Measurements from ENCODE around the gene AMOTL2. TPM values are rescaled to one million over a fixed set of nuclear protein-coding genes. Genes with fewer than 3 reads are reported as not detected.

AMOTL2 gene
- total RNA-seq, 1 experiment from 2014 or later, result 76.9 TPM

- peaks cover 33% of the 10 kb centered on the region for H3K27me3 Mint-ChIP-seq (ENCODE audit: low read depth)
- CTCF ChIA-PET, result interaction anchor here (2.1 kb wide), 1 partner anchor 67 kb away, joined by 8 read pairs; no protein-coding TSS in a partner anchor
- ATAC-seq, result no peak
Observed at GRCh38 chr3:134380249-134380648, 6.0 kb upstream of the AMOTL2 start.

More at GRCh38 chr3:134380249-134380648, 6.0 kb upstream of the AMOTL2 start:
- H3K27ac Mint-ChIP-seq, result no peak overlapping the region
- H3K9me3 Mint-ChIP-seq, result no peaks in the 10 kb centered on the region
- H3K36me3 Mint-ChIP-seq, result no peaks in the 10 kb centered on the region
- POLR2A ChIA-PET, result no interaction called here
- DNase-seq (ENCODE audit: low spot score), result no peak
- peaks cover 56% of the 10 kb centered on the region for H3K4me1 Mint-ChIP-seq
- TF ChIP-seq FOXK1 (CRISPR knock-in tag; IDR thresholded peaks at IDR 0.05), result no peak
- no peak for TF ChIP-seq GTF2I (CRISPR knock-in tag; conservative IDR thresholded peaks at IDR 0.05)
- no peak for TF ChIP-seq ZNF219 (CRISPR knock-in tag; IDR thresholded peaks at IDR 0.05; ENCODE audit: borderline replicate concordance)
- TF ChIP-seq RELA (CRISPR knock-in tag; IDR thresholded peaks at IDR 0.05; ENCODE audit: borderline replicate concordance), result no peak
- TF ChIP-seq ZMAT4 (CRISPR knock-in tag; IDR thresholded peaks at IDR 0.05), result no peak
- TF ChIP-seq E2F1 (CRISPR knock-in tag; IDR thresholded peaks at IDR 0.05), result no peak
- no peak for TF ChIP-seq MXD4 (CRISPR knock-in tag; IDR thresholded peaks at IDR 0.05; ENCODE audit: borderline replicate concordance)
- TF ChIP-seq ZNF532 (CRISPR knock-in tag; IDR thresholded peaks at IDR 0.05; ENCODE audit: borderline replicate concordance), result no peak
- no peak for TF ChIP-seq ATF6 (CRISPR knock-in tag; IDR thresholded peaks at IDR 0.05)
- TF ChIP-seq NR1H2 (CRISPR knock-in tag; IDR thresholded peaks at IDR 0.05), result no peak
- TF ChIP-seq GABPB1 (CRISPR knock-in tag; IDR thresholded peaks at IDR 0.05), result no peak
- TF ChIP-seq CBFB (CRISPR knock-in tag; IDR thresholded peaks at IDR 0.05; ENCODE audit: low read depth), result no peak
- TF ChIP-seq PRDM15 (CRISPR knock-in tag; IDR thresholded peaks at IDR 0.05), result no peak
- TF ChIP-seq PRRX2 (CRISPR knock-in tag; IDR thresholded peaks at IDR 0.05), result no peak
- no peak for TF ChIP-seq ZBTB43 (CRISPR knock-in tag; IDR thresholded peaks at IDR 0.05)
- TF ChIP-seq ESRRA (CRISPR knock-in tag; IDR thresholded peaks at IDR 0.05; ENCODE audit: borderline replicate concordance), result no peak
- no peak for TF ChIP-seq ZNF671 (CRISPR knock-in tag; IDR thresholded peaks at IDR 0.05)
- no peak for TF ChIP-seq NR3C1 (CRISPR knock-in tag; conservative IDR thresholded peaks at IDR 0.05; ENCODE audit: low read depth)
- H3K4me3 Mint-ChIP-seq, result no peak overlapping the region

Data from WTC11 (cell line).